ENCODE measurements around the gene UBB. TPM values are rescaled to one million over a fixed set of nuclear protein-coding genes. Genes with fewer than 3 reads are reported as not detected.
"Not testable (repeated sequence)": the region's sequence is repeated elsewhere in the genome, so short reads cannot be mapped to it uniquely, and the experiment has no call there.

The UBB gene
- total RNA-seq, 2 donors from 2014 or later = 1,163 to 1,195 TPM

DNA sequence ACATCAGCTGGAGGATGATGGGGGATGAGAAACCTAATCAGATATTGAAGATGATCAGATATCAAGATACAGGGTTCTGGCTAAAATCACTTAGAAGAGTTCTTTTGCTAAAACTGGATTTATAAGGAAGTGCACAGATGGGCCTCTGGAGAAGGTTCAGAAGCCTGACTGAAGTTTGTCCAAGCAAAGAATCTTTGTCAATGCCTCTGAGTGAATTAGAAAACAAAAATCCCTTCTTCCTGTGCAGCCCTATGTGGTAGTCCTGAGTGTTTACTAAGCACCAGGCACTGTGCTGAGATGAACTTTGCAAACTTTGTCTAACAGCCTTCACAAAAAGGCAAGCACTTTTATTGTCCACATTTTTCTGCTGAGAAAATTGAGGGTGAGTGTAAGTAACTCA lies 16.3 kb upstream of the UBB start:
- intact Hi-C loops (cut with DNase I) = loop anchor here in 1 of 2 donors (5.0 to 10.0 kb wide), 2 partner anchors 50 to 158 kb away; partner anchors contain the start of gene TRPV2
- no peak for ATAC-seq
- no peak for DNase-seq

DNA sequence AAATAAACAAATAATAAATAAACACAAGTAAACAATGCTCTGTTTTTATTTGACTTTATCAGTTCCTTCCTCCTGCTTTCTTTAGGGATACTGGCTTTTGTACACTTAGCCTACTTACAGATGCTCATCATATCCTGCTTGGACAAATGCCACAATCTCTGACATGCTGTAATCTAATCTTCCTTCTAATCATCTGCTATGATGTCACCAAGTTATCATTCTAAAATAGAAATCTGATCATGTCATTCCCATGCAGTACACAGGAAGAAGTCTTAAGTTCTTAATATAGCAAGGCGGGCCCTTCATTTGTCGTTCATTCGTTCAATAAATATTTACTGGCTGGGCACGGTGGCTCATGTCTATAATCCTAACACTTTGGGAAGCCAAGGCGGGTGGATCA lies 9.1 kb upstream of the UBB start:
- ATAC-seq (peak in 1 of 2 donors; percentile 15), DNase-seq (no peak)
- intact Hi-C loops (cut with DNase I) = no loop called here

DNA sequence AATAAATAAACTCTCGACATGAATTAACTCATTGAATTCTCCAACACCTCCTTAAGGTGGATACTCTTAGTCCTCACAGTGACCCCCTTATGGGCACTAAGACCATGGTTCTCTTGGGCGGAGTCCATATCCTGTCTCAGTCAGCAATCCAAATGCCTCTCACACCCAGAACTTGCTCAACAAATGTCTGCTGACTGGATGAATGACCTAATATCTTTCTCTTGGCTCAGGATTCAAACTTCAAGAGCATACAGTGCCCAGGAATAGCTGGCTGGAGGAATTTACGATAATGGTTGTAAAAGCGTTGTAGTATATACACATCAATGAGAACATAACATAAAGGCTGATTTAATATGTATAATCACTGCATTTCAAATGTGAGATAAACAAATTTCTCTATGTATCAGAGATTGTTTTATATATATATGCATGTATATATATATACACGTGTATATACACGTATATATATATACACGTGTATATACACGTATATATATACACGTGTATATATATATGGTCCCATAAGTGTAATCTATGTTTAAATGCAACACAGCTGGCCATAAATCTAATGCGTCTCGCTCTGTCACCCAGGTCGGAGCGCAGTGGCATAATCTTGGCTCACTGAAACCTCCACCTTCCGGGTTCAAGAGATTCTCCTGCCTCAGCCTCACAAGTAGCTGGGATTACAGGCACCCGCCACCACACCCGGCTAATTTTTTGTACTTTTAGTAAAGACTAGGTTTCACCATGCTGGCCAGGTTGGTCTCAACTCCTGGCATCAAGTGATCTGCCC lies 6.5 kb upstream of the UBB start:
- ATAC-seq = peak; percentile 89 to 93
- DNase-seq = peak; percentile 48
- intact Hi-C loops (cut with DNase I) = no loop called here

DNA sequence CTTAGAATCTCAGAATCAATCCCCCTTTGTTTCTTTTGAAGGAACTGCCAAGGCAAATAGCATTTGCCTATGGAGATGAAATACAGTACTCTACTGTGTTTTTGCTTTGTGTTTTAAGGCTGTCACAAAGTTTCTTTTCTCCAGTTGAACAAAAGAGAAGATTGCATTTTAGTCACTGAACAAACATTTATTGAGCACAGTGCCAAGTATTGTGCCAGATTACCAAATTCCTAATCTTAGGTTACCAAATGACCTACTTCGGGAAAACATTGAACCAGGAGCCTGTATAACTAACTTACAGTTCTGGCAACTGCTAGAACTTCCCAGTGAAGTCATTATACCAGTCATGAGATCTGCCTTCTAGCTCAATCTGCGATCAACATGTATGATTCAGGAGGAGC lies 3.0 kb upstream of the UBB start:
- no peak for DNase-seq
- intact Hi-C loops (cut with DNase I) = no loop called here
- ATAC-seq = no peak

DNA sequence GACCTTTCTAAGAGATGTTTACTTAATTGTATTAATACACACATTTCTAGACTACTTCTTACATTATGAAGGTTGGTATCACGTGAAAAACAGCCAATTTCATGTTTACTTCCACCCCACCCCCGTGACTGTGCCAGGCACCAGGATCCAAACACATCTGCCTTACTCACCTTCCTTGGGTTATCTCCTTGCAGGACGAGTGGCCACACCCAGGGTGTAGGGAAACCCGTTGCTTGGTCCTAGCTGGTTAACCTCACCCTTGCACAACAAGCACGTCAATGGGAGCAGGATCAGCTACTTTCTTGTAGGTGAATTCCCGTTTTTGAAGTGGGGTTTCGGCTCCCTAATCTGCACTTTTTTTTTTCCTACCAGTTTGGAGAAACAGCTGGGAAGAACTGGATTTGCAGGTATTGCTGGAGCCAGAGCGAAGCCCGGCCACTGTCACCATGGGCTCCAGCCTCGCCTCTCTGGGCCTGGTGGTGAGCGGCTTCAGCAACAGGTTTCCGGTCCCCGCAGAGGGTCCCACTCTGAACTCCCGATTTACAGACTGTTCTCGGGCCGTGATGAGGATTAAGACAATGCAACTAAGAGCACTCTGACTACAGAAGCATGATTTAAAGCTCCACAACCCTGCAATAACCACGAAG lies 2.1 kb upstream of the UBB start:
- DNase-seq (no peak), ATAC-seq (peak in 1 of 2 donors; percentile 33)
- intact Hi-C loops (cut with DNase I) = no loop called here

DNA sequence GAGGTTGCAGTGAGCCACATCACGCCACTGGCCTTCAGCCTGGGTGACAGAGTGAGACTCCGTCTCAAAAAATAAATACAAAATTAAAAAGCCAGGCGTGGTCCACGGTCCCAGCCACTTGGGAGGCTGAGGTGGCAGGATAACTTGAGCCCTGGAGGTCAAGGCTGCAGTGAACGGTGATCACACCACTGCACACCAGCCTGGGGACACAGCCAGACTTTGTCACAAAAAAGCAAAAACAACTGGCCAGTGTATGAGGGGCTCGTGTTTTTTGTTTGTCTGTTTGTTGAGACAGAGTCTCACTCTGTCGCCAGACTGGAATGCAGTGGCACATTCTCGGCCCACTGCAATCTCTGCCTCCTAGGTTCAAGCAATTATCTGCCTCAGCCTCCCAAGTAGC lies 1.2 kb upstream of the UBB start:
- no peak for ATAC-seq
- intact Hi-C loops (cut with DNase I) = loop anchor here (10.0 kb wide), 1 partner anchor 55 kb away; no protein-coding TSS in a partner anchor
- DNase-seq = no peak

DNA sequence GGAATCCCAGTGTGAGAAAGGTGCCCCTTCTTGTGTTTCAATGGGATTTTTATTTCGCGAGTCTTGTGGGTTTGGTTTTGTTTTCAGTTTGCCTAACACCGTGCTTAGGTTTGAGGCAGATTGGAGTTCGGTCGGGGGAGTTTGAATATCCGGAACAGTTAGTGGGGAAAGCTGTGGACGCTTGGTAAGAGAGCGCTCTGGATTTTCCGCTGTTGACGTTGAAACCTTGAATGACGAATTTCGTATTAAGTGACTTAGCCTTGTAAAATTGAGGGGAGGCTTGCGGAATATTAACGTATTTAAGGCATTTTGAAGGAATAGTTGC lies 567 bp downstream of the UBB start:
- DNase-seq (no peak), ATAC-seq (peak in 1 of 2 donors; percentile 2)
- intact Hi-C loops (cut with DNase I) = loop anchor here (10.0 kb wide), 1 partner anchor 53 kb away; no protein-coding TSS in a partner anchor

DNA sequence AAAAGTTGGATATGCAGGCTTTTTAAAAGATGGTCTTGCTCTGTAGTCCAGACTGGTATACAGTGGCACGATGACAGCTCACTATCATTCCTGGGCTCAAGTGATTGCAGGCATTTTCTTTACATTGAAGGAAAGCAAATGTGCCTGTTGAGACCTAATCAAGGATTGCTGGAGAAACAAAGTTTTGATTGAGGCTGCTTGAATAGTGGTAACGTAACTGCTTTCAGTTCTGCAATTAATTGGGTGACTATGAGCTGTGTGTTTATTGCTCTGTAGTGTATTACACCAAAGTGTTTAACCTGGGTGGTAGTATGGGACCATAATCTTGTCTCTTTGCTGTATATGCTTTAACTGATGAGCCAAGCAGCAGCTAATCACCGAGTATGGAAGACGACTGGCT lies 2.3 kb downstream of the UBB start:
- intact Hi-C loops (cut with DNase I) = loop anchor here (10.0 kb wide), 1 partner anchor 52 kb away; no protein-coding TSS in a partner anchor
- no peak for ATAC-seq
- DNase-seq = no peak

DNA sequence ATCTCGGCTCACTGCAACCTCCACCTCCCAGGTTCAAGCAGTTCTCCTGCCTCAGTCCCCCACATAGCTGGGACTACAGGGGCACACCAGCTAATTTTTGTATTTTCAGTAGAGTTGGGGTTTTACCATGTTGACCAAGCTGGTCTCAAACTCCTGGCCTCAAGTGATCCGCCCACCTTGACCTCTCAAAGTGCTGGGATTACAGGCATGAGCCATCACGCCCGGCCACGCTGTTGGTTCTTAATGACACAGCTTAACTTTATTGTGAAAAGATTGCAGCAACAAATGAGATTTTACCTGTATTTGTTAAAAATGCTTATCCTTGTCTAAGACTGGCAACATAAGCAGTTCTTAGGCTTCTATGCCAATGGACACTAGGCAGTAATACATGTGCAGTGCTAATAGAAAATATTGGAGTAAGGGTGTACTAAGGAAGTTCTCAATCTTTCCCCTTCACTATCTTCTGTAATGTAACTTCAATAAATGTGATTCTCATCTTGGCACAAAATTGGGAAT lies 2.9 kb downstream of the UBB start:
- intact Hi-C loops (cut with DNase I) = loop anchor here (10.0 kb wide), 1 partner anchor 51 kb away; no protein-coding TSS in a partner anchor
- ATAC-seq (no peak), DNase-seq (no peak)

DNA sequence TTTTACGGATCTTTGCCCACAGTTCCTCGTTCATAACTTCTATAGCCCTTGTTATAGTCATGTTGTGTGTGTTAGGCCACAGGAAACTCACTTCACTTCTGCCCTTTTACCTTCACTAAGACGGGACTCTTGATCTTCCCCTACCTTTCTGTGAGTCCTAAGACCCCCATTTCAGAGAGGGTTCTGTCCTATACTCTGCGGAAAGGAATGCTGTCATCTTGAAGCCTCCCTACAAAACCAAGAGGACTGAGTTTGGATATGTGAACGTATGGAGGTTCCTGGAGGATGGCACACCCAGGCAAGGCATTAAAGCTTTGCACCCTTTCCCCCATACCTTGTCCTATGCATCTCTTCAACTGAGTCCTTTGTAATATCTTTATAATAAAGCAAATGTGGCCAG lies 3.7 kb downstream of the UBB start:
- ATAC-seq (no peak), DNase-seq (no peak)
- intact Hi-C loops (cut with DNase I) = loop anchor here (10.0 kb wide), 1 partner anchor 50 kb away; no protein-coding TSS in a partner anchor

DNA sequence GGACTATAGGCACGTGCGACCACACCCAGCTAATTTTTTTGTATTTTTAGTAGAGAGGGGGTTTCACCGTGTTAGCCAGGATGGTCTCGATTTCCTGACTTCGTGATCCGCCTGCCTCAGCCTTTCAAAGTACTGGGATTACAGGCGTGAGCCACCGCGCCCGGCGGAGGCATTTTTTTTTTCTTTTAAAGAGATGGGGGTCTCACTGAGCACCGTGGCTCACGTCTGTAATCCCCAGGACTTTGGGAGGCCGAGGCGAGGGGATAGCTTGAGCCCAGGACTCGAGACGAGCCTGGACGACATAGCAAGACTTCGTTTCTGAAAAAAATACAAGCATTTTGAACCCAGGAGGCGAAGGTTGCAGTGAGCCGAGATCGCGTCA lies 5.2 kb downstream of the UBB start:
- intact Hi-C loops (cut with DNase I) = loop anchor here (10.0 kb wide), 1 partner anchor 49 kb away; no protein-coding TSS in a partner anchor
- not testable (repeated sequence) for DNase-seq, ATAC-seq

DNA sequence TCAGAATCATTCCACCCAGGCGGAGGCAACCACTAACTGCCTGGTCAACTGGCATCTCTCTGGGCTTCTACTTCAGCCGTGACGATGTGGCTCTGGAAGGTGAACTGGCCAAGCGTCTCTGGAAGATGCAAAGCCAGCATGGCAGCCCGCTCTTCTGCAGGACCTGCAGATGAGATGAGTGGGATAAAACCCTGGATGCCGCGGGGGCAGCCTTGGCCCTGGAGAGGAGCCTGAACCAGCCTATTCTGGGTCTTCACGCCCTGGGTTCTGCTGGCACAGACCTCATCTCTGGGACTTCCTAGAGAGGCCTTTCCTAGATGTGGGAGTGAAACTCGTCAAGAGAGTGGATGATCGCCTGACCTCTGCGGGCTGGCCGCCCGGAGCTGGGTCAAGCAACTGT lies 10.6 kb downstream of the UBB start:
- ATAC-seq = no peak
- DNase-seq = no peak
- intact Hi-C loops (cut with DNase I) = no loop called here

DNA sequence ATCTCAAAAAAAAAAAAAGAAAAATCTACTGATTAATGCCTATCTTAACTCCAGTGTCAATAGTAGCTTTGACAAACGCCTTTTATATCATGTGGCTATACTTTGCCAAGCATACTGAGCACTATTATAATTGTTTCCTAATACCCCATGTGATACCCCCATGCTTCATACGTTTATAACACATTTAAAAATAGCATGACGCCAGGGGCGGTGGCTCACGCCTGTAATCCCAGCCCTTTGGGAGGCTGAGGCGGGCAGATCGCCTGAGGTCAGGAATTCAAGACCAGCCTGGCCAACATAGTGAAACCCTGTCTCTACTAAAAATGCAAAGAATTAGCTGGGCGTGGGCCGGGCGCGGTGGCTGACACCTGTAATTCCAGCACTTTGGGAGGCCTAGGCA lies 11.6 kb downstream of the UBB start:
- intact Hi-C loops (cut with DNase I); ATAC-seq; DNase-seq: not testable (repeated sequence)

DNA sequence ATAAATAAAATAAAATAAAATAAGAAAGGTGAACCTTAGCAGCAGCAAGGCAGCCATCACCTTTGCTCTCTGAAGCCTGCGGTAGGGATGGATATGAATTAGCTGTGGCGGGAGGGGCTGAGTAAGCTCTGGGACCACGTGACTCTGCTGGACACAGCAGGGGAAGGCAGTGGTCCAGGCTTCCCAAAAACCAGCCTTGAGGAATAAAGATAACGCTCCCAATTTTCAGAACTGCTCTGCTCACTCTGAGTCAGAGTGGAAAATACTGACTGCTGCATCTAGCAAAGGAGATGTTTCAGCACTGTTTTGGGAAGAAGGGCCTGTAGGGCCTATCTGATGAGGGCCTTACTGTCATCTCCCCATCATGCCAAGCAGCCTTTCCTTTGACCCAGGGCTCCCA lies 15.0 kb downstream of the UBB start:
- DNase-seq; intact Hi-C loops (cut with DNase I): not testable (repeated sequence)
- ATAC-seq = peak; percentile 83 to 86

DNA sequence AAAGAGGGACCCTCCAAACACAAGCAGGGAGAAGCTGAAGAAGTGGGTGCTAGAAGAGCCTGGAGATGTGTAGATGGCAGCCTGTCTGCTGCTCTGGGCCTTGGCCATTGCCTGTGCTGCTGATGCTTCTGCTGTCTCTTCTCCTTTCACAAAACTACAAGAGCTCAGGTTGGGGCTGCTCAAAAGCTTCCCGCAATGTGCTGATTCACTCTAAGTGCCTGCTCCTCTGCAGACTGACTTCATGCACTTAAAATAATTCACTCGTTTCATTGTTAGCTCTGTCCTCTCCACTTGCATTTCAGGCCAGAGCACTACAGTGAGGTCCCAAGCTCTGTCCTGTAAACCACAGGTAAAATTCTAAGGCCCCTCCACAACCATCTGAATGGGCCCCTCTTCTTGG lies 15.8 kb downstream of the UBB start:
- DNase-seq; intact Hi-C loops (cut with DNase I): not testable (repeated sequence)
- ATAC-seq = peak; percentile 60 to 82

DNA sequence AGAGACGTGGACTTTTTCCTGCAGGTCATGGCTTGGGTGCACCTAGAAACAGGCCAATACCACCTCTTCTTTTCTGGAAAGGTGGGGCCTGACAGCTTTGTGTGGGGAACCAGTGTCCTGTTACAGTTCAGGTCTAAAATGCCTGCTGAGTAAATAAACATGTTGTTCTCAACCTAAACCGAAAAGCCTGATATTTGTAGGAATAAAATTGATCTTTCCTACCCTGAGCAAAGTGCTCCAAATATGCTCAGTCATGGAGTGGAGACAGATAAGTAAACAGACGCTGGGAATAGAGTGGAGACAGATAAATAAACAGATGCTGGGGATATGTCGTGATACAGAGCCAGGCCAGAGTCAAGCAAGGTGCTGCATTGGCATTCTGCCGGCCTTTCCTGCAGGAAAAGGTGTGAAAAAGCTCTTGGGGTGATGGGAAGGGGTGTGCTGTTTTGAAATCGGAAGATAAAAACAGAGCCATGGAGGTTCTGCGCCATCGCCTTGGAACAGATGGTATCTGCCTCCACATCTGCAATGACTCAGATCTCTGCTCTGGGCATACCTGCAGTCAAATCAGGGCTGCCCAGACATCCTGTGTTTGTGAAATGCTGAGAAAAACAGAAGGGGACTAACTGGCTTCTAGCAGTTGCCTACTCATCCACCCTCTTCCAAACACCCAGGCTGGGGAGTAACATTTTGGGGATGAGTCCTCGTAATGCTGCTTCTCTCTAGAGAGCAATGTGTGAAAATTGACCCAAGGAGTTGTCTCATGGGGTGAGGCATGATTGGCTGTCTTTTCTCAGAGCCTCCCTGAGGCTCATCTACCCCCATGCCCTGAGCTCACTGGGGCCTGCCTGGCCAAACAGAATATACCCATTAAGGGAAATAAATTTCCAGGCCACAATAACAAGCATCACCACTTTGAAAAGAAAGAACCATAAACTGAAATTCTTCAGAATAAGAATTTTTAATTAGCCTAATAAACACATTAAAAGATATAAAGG lies 17.7 kb downstream of the UBB start:
- intact Hi-C loops (cut with DNase I) = no loop called here
- no peak for ATAC-seq
- no peak for DNase-seq

DNA sequence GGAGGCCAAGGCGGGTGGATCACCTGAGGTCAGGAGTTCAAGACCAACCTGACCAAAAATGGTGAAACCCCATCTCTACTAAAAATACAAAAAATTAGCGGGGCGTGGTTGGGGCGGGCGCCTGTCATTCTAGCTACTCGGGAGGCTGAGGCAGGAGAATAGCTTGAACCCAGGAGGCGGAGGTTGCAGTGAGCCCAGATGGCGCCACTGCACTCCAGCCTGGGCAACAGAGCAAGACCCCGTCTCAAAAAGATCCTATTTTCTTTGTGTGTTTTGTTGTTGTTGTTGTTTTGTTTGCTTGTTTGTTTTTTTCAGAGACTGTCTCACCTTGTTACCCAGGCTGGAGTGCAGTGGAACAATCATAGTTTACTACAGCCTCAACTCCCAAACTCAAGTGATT lies 23.0 kb downstream of the UBB start:
- intact Hi-C loops (cut with DNase I); ATAC-seq; DNase-seq: not testable (repeated sequence)

DNA sequence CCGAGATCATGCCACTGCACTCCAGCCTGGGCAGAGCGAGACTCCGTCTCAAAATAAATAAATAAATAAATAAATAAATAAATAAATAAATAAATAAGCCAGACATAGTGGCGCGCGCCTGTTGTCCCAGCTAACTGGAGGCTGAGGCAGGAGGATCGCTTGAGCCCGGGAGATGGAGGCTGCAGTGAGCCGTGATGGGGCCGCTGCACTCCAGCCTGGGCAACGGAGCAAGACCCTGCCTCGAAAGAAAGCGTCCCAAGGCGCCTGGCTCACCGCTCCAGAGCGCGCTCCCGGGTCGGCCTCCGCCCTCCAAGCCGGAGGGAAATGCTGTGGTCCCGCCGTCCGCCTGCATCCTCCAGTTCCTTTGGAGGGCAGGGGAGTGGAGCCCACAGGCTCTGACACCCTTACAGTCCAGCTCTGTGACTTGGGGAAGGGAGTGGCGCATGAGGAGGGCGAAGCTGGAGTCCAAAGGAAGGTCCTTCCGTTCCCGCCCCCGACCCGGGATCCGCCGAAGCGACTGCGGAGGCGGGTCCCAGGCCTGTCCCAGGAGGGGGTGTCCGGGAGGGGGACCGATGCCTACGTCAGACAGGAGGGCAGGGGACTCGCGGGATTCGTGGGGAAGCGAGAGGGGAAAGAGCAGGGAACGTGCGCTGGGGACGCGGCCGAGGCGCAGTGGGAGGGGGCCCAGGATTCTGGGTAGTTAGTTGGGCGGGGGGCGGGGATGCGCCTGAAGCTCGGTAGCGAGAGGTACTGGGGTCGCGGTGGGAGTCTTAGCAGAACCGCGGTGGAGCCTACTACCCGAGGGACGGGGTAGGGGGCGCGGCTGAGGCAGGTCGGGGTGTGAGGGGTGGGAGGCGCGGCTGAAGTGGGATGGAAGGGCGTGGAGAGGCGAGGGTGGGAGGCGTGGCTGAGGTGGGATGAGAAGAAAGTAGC lies 26.1 kb downstream of the UBB start:
- intact Hi-C loops (cut with DNase I) = no loop called here
- DNase-seq = peak; percentile 74
- peak; percentile 77 to 80 for ATAC-seq

All from left cardiac atrium (tissue), 4 donors.